M059J (cell line): ENCODE measurements around the gene ITIH6. TPM values are rescaled to one million over a fixed set of nuclear protein-coding genes. Genes with fewer than 3 reads are reported as not detected.
"Not testable (repeated sequence)": the region's sequence is repeated elsewhere in the genome, so short reads cannot be mapped to it uniquely, and the experiment has no call there.

Experiments
- DNase-seq: peaks from one replicate; pipeline ENCODE4 v3.0.0-alpha.2; 2012; ENCODE audit warnings: low read depth
- total RNA-seq: library from RNA; depleted of rRNA; stranded (reverse); fragments of >200 nt; shearing (Covaris generic); gene quantifications from 2 replicates; pipeline ENCODE4 v1.2.3, GENCODE V29; 2014; rRNA removed

Gene ITIH6
- total RNA-seq = not detected in 2 replicates

- DNase-seq = no peak
Measured at GRCh38 chrX:54798137-54798536, at the start of gene ITIH6. TSS of gene ITIH6 (minus strand) at chrX:54798255. CDS start at chrX:54798210, 45 bp downstream.

- DNase-seq = not testable (repeated sequence)
Measured at GRCh38 chrX:54847700-54848099, 49.6 kb upstream of the ITIH6 start.

GRCh38 chrX:54843050-54843449, 45.0 kb upstream of the ITIH6 start:
- DNase-seq = no peak

GRCh38 chrX:54842607-54843006, 44.6 kb upstream of the ITIH6 start:
- no peak for DNase-seq

- not testable (repeated sequence) for DNase-seq
Measured at GRCh38 chrX:54841184-54841874, 43.3 kb upstream of the ITIH6 start.

GRCh38 chrX:54838583-54838982, 40.5 kb upstream of the ITIH6 start:
- DNase-seq = no peak

GRCh38 chrX:54826598-54826997, 28.5 kb upstream of the ITIH6 start:
- DNase-seq = no peak

GRCh38 chrX:54825716-54826438, 27.8 kb upstream of the ITIH6 start:
- DNase-seq = no peak

GRCh38 chrX:54824722-54825121, 26.7 kb upstream of the ITIH6 start:
- DNase-seq = no peak

GRCh38 chrX:54824195-54824594, 26.1 kb upstream of the ITIH6 start:
- no peak for DNase-seq

- DNase-seq = no peak
Measured at GRCh38 chrX:54821310-54821709, 23.3 kb upstream of the ITIH6 start.

- peak; percentile 13 for DNase-seq
Measured at GRCh38 chrX:54820737-54821136, 22.7 kb upstream of the ITIH6 start.

GRCh38 chrX:54819201-54819600, 21.1 kb upstream of the ITIH6 start:
- no peak for DNase-seq

GRCh38 chrX:54818221-54818620, 20.2 kb upstream of the ITIH6 start:
- no peak for DNase-seq

GRCh38 chrX:54817220-54817820, 19.3 kb upstream of the ITIH6 start:
- peak; percentile 25 for DNase-seq

GRCh38 chrX:54812306-54812705, 14.3 kb upstream of the ITIH6 start:
- DNase-seq = no peak

GRCh38 chrX:54811301-54811885, 13.3 kb upstream of the ITIH6 start:
- no peak for DNase-seq

- DNase-seq = no peak
Measured at GRCh38 chrX:54810532-54810931, 12.5 kb upstream of the ITIH6 start.

- peak; percentile 97 for DNase-seq
Measured at GRCh38 chrX:54808605-54809483, 10.8 kb upstream of the ITIH6 start.

- no peak for DNase-seq
Measured at GRCh38 chrX:54808109-54808604, 10.1 kb upstream of the ITIH6 start.

GRCh38 chrX:54807524-54808108, 9.6 kb upstream of the ITIH6 start, which contains the start of gene MAGED2:
TSS of gene MAGED2 (plus strand) at chrX:54807745. CDS start at chrX:54809332, 1,587 bp downstream.
- DNase-seq = peak; percentile 20
